MM.1S (cell line): ENCODE measurements around the gene ACIN1.

Source experiments
- CTCF ChIP-seq: fragments of 300-600 bp; sonication (generic); IDR thresholded peaks from 2 replicates; pipeline ENCODE4 v1.5.1; 2016; ENCODE audit warnings: antibody characterized with exemption, low read length, mixed read lengths
- EZH2 ChIP-seq: fragments of 300-600 bp; sonication (generic); optimal IDR thresholded peaks from 2 replicates; pipeline ENCODE3; 2017; ENCODE audit warnings: low read depth, mild to moderate bottlenecking, antibody characterized with exemption, low read length, mixed read lengths

- TF ChIP-seq EZH2 = no peak
- no peak for TF ChIP-seq CTCF
These were observed 29.5 kb upstream of the ACIN1 start for GRCh38 chr14:23124337-23124954.
